WTC11 (cell line): Measurements from ENCODE around the gene SAMM50.

Source experiments
- CREM ChIP-seq: sonication (generic); formaldehyde crosslinking; IDR thresholded peaks from 2 replicates; pipeline ENCODE4 v1.8.1; 2022; ENCODE audit warnings: mild to moderate bottlenecking, missing genetic modification reagents, moderate library complexity
- CTCF ChIP-seq: fragments of 200-600 bp; IDR thresholded peaks from 2 replicates; pipeline ENCODE4 v1.8.0; 2022; ENCODE audit warnings: antibody characterized with exemption
- GRHL2 ChIP-seq: fragments of 250-450 bp; sonication (Bioruptor Pico); IDR thresholded peaks from 2 replicates; pipeline ENCODE4 v1.8.0; 2022; ENCODE audit warnings: mild to moderate bottlenecking, moderate library complexity; ENCODE audit not compliant: insufficient replicate concordance, severe bottlenecking
- USF1 ChIP-seq: sonication (generic); formaldehyde crosslinking; IDR thresholded peaks from 2 replicates; pipeline ENCODE4 v1.8.0; 2022; ENCODE audit warnings: mild to moderate bottlenecking, missing genetic modification reagents
- USF2 ChIP-seq: sonication (generic); formaldehyde crosslinking; IDR thresholded peaks from 2 replicates; pipeline ENCODE4 v1.8.1; 2023; ENCODE audit warnings: mild to moderate bottlenecking, missing genetic modification reagents, moderate library complexity
- TF ChIP-seq, protein P1 (sequence below): sonication (generic); formaldehyde crosslinking; IDR thresholded peaks from 2 replicates; pipeline ENCODE4 v1.8.0; 2022; ENCODE audit warnings: mild to moderate bottlenecking, missing genetic modification reagents
- TF ChIP-seq, protein P2 (sequence below): sonication (generic); formaldehyde crosslinking; IDR thresholded peaks from 2 replicates; pipeline ENCODE4 v1.8.1; 2022; ENCODE audit warnings: missing genetic modification reagents, borderline replicate concordance

DNA sequence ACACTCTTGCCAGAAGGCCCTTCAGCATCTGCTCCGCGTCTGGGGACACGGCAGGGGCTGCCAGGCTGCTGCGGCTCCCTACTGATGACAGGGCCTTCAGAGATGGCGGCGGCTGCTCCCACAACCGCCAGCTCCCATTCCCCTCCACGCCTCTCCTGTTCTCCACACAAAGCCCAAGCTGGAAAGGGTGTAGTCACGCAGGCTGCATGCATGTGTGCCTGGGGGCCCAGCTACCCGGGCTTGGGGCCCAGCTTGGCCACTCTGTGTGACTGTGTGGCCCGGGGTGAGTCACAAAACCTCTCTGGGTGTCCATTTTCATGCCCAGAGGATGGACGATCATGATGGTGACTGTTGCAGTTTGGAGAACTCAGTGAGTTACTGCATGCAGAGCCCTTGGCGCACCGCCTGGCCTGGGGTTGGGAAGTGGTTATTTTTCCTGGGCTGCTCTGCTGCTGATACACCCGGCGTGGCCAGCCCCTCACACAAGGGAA lies 37.1 kb downstream of the SAMM50 start:
- TF ChIP-seq CTCF (no peak), USF2 (no peak), GRHL2 (no peak), CREM (no peak), USF1 (no peak)
- TF ChIP-seq, protein P1, sequence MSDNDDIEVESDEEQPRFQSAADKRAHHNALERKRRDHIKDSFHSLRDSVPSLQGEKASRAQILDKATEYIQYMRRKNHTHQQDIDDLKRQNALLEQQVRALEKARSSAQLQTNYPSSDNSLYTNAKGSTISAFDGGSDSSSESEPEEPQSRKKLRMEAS (CRISPR knock-in tag): no peak
- TF ChIP-seq, protein P2, sequence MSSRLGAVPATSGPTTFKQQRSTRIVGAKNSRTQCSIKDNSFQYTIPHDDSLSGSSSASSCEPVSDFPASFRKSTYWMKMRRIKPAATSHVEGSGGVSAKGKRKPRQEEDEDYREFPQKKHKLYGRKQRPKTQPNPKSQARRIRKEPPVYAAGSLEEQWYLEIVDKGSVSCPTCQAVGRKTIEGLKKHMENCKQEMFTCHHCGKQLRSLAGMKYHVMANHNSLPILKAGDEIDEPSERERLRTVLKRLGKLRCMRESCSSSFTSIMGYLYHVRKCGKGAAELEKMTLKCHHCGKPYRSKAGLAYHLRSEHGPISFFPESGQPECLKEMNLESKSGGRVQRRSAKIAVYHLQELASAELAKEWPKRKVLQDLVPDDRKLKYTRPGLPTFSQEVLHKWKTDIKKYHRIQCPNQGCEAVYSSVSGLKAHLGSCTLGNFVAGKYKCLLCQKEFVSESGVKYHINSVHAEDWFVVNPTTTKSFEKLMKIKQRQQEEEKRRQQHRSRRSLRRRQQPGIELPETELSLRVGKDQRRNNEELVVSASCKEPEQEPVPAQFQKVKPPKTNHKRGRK (CRISPR knock-in tag): no peak
